Amniotic stem cell (primary cell): ENCODE measurements around the gene MAST1.
"Not testable (repeated sequence)": the region's sequence is repeated elsewhere in the genome, so short reads cannot be mapped to it uniquely, and the experiment has no call there.

ENCODE experiments used
- DNase-seq: peaks from one replicate; lab custom pipeline; 2025; lab: John Stamatoyannopoulos, UW

The MAST1 gene

GRCh38 chr19:12896460-12896859 is 58.1 kb downstream of the MAST1 start:
- no peak for DNase-seq

- DNase-seq, result no peak
These were observed 61.7 kb downstream of the MAST1 start for GRCh38 chr19:12899891-12900518.

GRCh38 chr19:12907166-12907565 is 68.9 kb downstream of the MAST1 start:
- no peak for DNase-seq

- no peak for DNase-seq
These were observed 74.3 kb downstream of the MAST1 start for GRCh38 chr19:12912571-12912970.

- DNase-seq, result no peak
These were observed 74.8 kb downstream of the MAST1 start for GRCh38 chr19:12913011-12913561.

GRCh38 chr19:12913851-12914690 is 75.8 kb downstream of the MAST1 start:
- DNase-seq, result no peak

GRCh38 chr19:12915860-12916259 is 77.5 kb downstream of the MAST1 start:
- DNase-seq, result not testable (repeated sequence)

- DNase-seq, result no peak
These were observed 79.9 kb downstream of the MAST1 start for GRCh38 chr19:12918253-12918652.

- no peak for DNase-seq
These were observed 82.7 kb downstream of the MAST1 start for GRCh38 chr19:12921047-12921446.

- DNase-seq, result no peak
These were observed 84.6 kb downstream of the MAST1 start for GRCh38 chr19:12922959-12923358.
